ENCODE measurements around the gene CLHC1. TPM values are rescaled to one million over a fixed set of nuclear protein-coding genes. Genes with fewer than 3 reads are reported as not detected.
A peak's percentile ranks its signal among the peaks of the same experiment; 100 is the strongest.

Gene CLHC1
- total RNA-seq, 1 donor from 2014 or later = 7.5 TPM

- DNase-seq = no peak
- no peaks in the 10 kb centered on the region for H3K9me3 ChIP-seq (replicated peaks)
- peaks cover 21% of the 10 kb centered on the region for H3K4me1 ChIP-seq
- no peaks in the 10 kb centered on the region for H3K36me3 ChIP-seq
- no peak overlapping the region for H3K4me3 ChIP-seq
- H3K27ac ChIP-seq (replicated peaks) = no peak overlapping the region
- intact Hi-C loops (cut with micrococcal nuclease) = no loop called here
- TF ChIP-seq CTCF (IDR thresholded peaks at IDR 0.05; ENCODE audit: borderline replicate concordance) = no peak
- H3K27me3 ChIP-seq (ENCODE audit: low read depth) = no peaks in the 10 kb centered on the region
Measured at GRCh38 chr2:55138014-55138881, 93.8 kb downstream of the CLHC1 start.

GRCh38 chr2:55137024-55137958 is 94.8 kb downstream of the CLHC1 start:
- Histone ChIP-seq H3K9me3 (replicated peaks) (no peaks in the 10 kb centered on the region), H3K4me1 (peaks cover 22% of the 10 kb centered on the region), H3K27ac (replicated peaks) (no peak overlapping the region), H3K27me3 (ENCODE audit: low read depth) (no peaks in the 10 kb centered on the region), H3K4me3 (no peak overlapping the region), H3K36me3 (no peaks in the 10 kb centered on the region)
- TF ChIP-seq CTCF (IDR thresholded peaks at IDR 0.05; ENCODE audit: borderline replicate concordance) = no peak
- intact Hi-C loops (cut with micrococcal nuclease) = no loop called here
- no peak for DNase-seq

GRCh38 chr2:55136138-55136541 is 96.0 kb downstream of the CLHC1 start:
- no peak for DNase-seq
- H3K9me3 ChIP-seq (replicated peaks) = no peaks in the 10 kb centered on the region
- H3K4me1 ChIP-seq = peaks cover 22% of the 10 kb centered on the region
- H3K4me3 ChIP-seq = no peak overlapping the region
- H3K36me3 ChIP-seq = no peaks in the 10 kb centered on the region
- no peak for TF ChIP-seq CTCF (IDR thresholded peaks at IDR 0.05; ENCODE audit: borderline replicate concordance)
- H3K27me3 ChIP-seq (ENCODE audit: low read depth) = no peaks in the 10 kb centered on the region
- no peak overlapping the region for H3K27ac ChIP-seq (replicated peaks)
- intact Hi-C loops (cut with micrococcal nuclease) = no loop called here

- Histone ChIP-seq H3K4me1 (peaks cover 22% of the 10 kb centered on the region), H3K27me3 (ENCODE audit: low read depth) (no peaks in the 10 kb centered on the region), H3K36me3 (no peaks in the 10 kb centered on the region), H3K9me3 (replicated peaks) (no peaks in the 10 kb centered on the region), H3K4me3 (no peak overlapping the region), H3K27ac (replicated peaks) (no peak overlapping the region)
- intact Hi-C loops (cut with micrococcal nuclease) = no loop called here
- no peak for TF ChIP-seq CTCF (IDR thresholded peaks at IDR 0.05; ENCODE audit: borderline replicate concordance)
- no peak for DNase-seq
Measured at GRCh38 chr2:55135491-55135890, 96.6 kb downstream of the CLHC1 start.

- peak overlapping the region; percentile 54 for H3K4me3 ChIP-seq
- no peak for TF ChIP-seq CTCF (IDR thresholded peaks at IDR 0.05; ENCODE audit: borderline replicate concordance)
- no peaks in the 10 kb centered on the region for H3K27me3 ChIP-seq (ENCODE audit: low read depth)
- intact Hi-C loops (cut with micrococcal nuclease) = no loop called here
- no peaks in the 10 kb centered on the region for H3K9me3 ChIP-seq (replicated peaks)
- peaks cover 22% of the 10 kb centered on the region for H3K4me1 ChIP-seq
- H3K36me3 ChIP-seq = no peaks in the 10 kb centered on the region
- H3K27ac ChIP-seq (replicated peaks) = peak overlapping the region; percentile 69
- DNase-seq = no peak
Measured at GRCh38 chr2:55134316-55134706, 97.8 kb downstream of the CLHC1 start.
